Neuronal stem cell (in vitro differentiated cells): ENCODE results near the gene RNASEH2C.
A peak's percentile ranks its signal among the peaks of the same experiment; 100 is the strongest.
"Not testable (repeated sequence)": the region's sequence is repeated elsewhere in the genome, so short reads cannot be mapped to it uniquely, and the experiment has no call there.

ENCODE experiments used
- DNase-seq: peaks from one replicate; pipeline ENCODE4 v3.0.0-alpha.2; 2013; ENCODE audit warnings: low spot score
- H2AFZ ChIP-seq: one replicate; pipeline ENCODE4 v1.6.1; 2013; ENCODE audit warnings: mild to moderate bottlenecking, low read length, inconsistent platforms
- H2AK5ac ChIP-seq: 2 replicates; pipeline ENCODE4 v1.6.1; 2013; ENCODE audit warnings: low read depth, mild to moderate bottlenecking, inconsistent platforms, low read length, moderate library complexity, mixed read lengths
- H2BK120ac ChIP-seq: 2 replicates; pipeline ENCODE4 v1.6.1; 2013; ENCODE audit warnings: low read depth, mild to moderate bottlenecking, inconsistent platforms, low read length, moderate library complexity, mixed read lengths
- H2BK12ac ChIP-seq: one replicate; pipeline ENCODE4 v1.6.1; 2013; ENCODE audit warnings: low read length, inconsistent platforms
- H2BK15ac ChIP-seq: 2 replicates; pipeline ENCODE4 v1.6.1; 2013; ENCODE audit warnings: mild to moderate bottlenecking, low read length, inconsistent platforms, mixed read lengths
- H2BK5ac ChIP-seq: one replicate; pipeline ENCODE4 v1.6.1; 2013; ENCODE audit warnings: inconsistent platforms, mild to moderate bottlenecking, low read length, moderate library complexity
- H3K14ac ChIP-seq: one replicate; pipeline ENCODE4 v1.6.1; 2013; ENCODE audit warnings: low read length, inconsistent platforms
- H3K18ac ChIP-seq: 2 replicates; pipeline ENCODE4 v1.6.1; 2013; ENCODE audit warnings: low read length, inconsistent platforms
- H3K23ac ChIP-seq: 2 replicates; pipeline ENCODE4 v1.6.1; 2013; ENCODE audit warnings: low read depth, mild to moderate bottlenecking, mixed read lengths, low read length, inconsistent platforms; ENCODE audit not compliant: poor library complexity
- H3K27ac ChIP-seq: replicated peaks from 3 replicates; pipeline ENCODE4 v1.5.1; 2013; ENCODE audit warnings: low read length, inconsistent platforms
- H3K27me3 ChIP-seq, 3 experiments: 2 replicates each; pipeline ENCODE4 v1.6.1; 2013; ENCODE audit warnings: low read length in 3 of 3, mild to moderate bottlenecking in 2 of 3, inconsistent platforms in 1 of 3, low read depth in 1 of 3, mixed read lengths in 1 of 3, moderate library complexity in 1 of 3; ENCODE audit not compliant: control insufficient read depth in 3 of 3, insufficient read depth in 3 of 3
- H3K36me3 ChIP-seq, 2 donors: replicated peaks in 1 of 2; 2 replicates each; pipeline ENCODE4 v1.6.1; 2013; ENCODE audit warnings: low read length in 2 of 2; ENCODE audit not compliant: control insufficient read depth in 2 of 2, insufficient read depth in 2 of 2
- H3K4ac ChIP-seq: 2 replicates; pipeline ENCODE4 v1.6.1; 2013; ENCODE audit warnings: inconsistent platforms, mild to moderate bottlenecking, low read length, moderate library complexity
- H3K4me1 ChIP-seq, 2 donors: 1 replicate in 1 of 2; 2 replicates in 1 of 2; pipeline ENCODE4 v1.6.1; 2013; ENCODE audit warnings: low read length in 2 of 2, low read depth in 1 of 2; ENCODE audit not compliant: control insufficient read depth in 2 of 2, insufficient read depth in 1 of 2
- H3K4me2 ChIP-seq: one replicate; pipeline ENCODE4 v1.6.1; 2013; ENCODE audit warnings: mild to moderate bottlenecking, low read length, inconsistent platforms; ENCODE audit not compliant: insufficient read depth, poor library complexity, severe bottlenecking
- H3K4me3 ChIP-seq, 2 donors: 2 replicates each; pipeline ENCODE4 v1.5.1; 2013; ENCODE audit warnings: low read length in 2 of 2, mild to moderate bottlenecking in 2 of 2, inconsistent platforms in 1 of 2, moderate library complexity in 1 of 2
- H3K79me1 ChIP-seq: one replicate; pipeline ENCODE4 v1.6.1; 2013; ENCODE audit warnings: low read depth, mild to moderate bottlenecking, inconsistent platforms, low read length, moderate library complexity
- H3K9ac ChIP-seq: one replicate; pipeline ENCODE4 v1.6.1; 2013; ENCODE audit warnings: mild to moderate bottlenecking, low read depth, low read length, inconsistent platforms; ENCODE audit not compliant: poor library complexity
- H3K9me3 ChIP-seq, 2 donors: replicated peaks in 1 of 2; 2 replicates each; pipeline versions ENCODE3 to v1.6.1; 2013; ENCODE audit warnings: low read length in 2 of 2, mild to moderate bottlenecking in 2 of 2, inconsistent platforms in 1 of 2, low read depth in 1 of 2, mixed read lengths in 1 of 2, moderate library complexity in 1 of 2; ENCODE audit not compliant: control insufficient read depth in 2 of 2, insufficient read depth in 1 of 2
- H4K8ac ChIP-seq: one replicate; pipeline ENCODE4 v1.6.1; 2013; ENCODE audit warnings: low read depth, mild to moderate bottlenecking, inconsistent platforms, low read length, moderate library complexity
- H4K91ac ChIP-seq: one replicate; pipeline ENCODE4 v1.6.1; 2013; ENCODE audit warnings: low read length, low read depth, mild to moderate bottlenecking, inconsistent platforms; ENCODE audit not compliant: poor library complexity
- WGBS, 2 donors: extraction: QIAGEN DNeasy Blood & Tissue Kit; methylation state at CpG; one replicate each; pipeline ENCODE4 v1.1.7; 2013; ENCODE audit warnings: missing lambda C conversion rate in 2 of 2, mixed read lengths in 1 of 2; ENCODE audit not compliant: insufficient read length in 2 of 2, insufficient replicate concordance in 1 of 2; ENCODE audit errors: extremely low coverage in 2 of 2; 5-methylcytosine and 5-hydroxymethylcytosine counted together

RNASEH2C gene

GRCh38 chr11:65764434-65764833 lies 43.8 kb upstream of the RNASEH2C start:
- H3K36me3 ChIP-seq = no peaks in the 10 kb centered on the region
- no peak for DNase-seq

GRCh38 chr11:65762816-65763215 lies 42.2 kb upstream of the RNASEH2C start:
- H2BK120ac ChIP-seq, H3K9me3 ChIP-seq, H2BK15ac ChIP-seq, H3K27ac ChIP-seq, H3K18ac ChIP-seq, H3K23ac ChIP-seq, H3K4ac ChIP-seq, H3K27me3 ChIP-seq, H4K91ac ChIP-seq, H3K4me3 ChIP-seq, H2BK12ac ChIP-seq, H4K8ac ChIP-seq, H3K14ac ChIP-seq, H2BK5ac ChIP-seq, H3K4me1 ChIP-seq, DNase-seq, H2AK5ac ChIP-seq, H3K9ac ChIP-seq, H3K36me3 ChIP-seq, H3K4me2 ChIP-seq, H3K79me1 ChIP-seq, H2AFZ ChIP-seq: not testable (repeated sequence)
- no CpG with 5 or more reads among the region's 29 CpGs for WGBS, 2 donors

More at GRCh38 chr11:65764434-65764833, 43.8 kb upstream of the RNASEH2C start:
- H3K79me1 ChIP-seq = no peaks in the 10 kb centered on the region
- no peak overlapping the region for H2AFZ ChIP-seq
- no peak overlapping the region for H2BK120ac ChIP-seq
- H3K4me1 ChIP-seq = no peaks in the 10 kb centered on the region
- H3K27ac ChIP-seq = no peak overlapping the region
- H3K27me3 ChIP-seq = no peaks in the 10 kb centered on the region
- H3K18ac ChIP-seq = no peak overlapping the region
- H4K91ac ChIP-seq = no peak overlapping the region
- peaks cover 0 to 6% of the 10 kb centered on the region in 2 donors for H3K9me3 ChIP-seq
- H3K9ac ChIP-seq = no peak overlapping the region
- no peak overlapping the region for H3K4ac ChIP-seq
- WGBS, 2 donors = no CpG with 5 or more reads among the region's 5 CpGs
- no peak overlapping the region for H3K14ac ChIP-seq
- no peak overlapping the region for H4K8ac ChIP-seq
- H3K23ac ChIP-seq = no peak overlapping the region
- no peak overlapping the region for H2BK15ac ChIP-seq
- no peak overlapping the region for H2AK5ac ChIP-seq
- H3K4me3 ChIP-seq = no peak overlapping the region
- no peak overlapping the region for H2BK12ac ChIP-seq
- no peak overlapping the region for H2BK5ac ChIP-seq
- H3K4me2 ChIP-seq = no peak overlapping the region

GRCh38 chr11:65762169-65762568 lies 41.6 kb upstream of the RNASEH2C start:
- not testable (repeated sequence) for H3K4me3 ChIP-seq, H3K23ac ChIP-seq, H3K4ac ChIP-seq, H4K8ac ChIP-seq, H3K9ac ChIP-seq, H2BK15ac ChIP-seq, H2AK5ac ChIP-seq, H3K27me3 ChIP-seq, H3K79me1 ChIP-seq, H3K36me3 ChIP-seq, DNase-seq, H3K9me3 ChIP-seq, H3K4me2 ChIP-seq, H2BK5ac ChIP-seq, H2AFZ ChIP-seq, H2BK12ac ChIP-seq, H3K18ac ChIP-seq, H4K91ac ChIP-seq, H3K14ac ChIP-seq, H3K4me1 ChIP-seq, H3K27ac ChIP-seq, H2BK120ac ChIP-seq
- no CpG with 5 or more reads among the region's 5 CpGs for WGBS, 2 donors

- Histone ChIP-seq H2AFZ (no peak overlapping the region), H3K18ac (no peak overlapping the region), H3K4me3 (no peak overlapping the region), H3K36me3 (no peaks in the 10 kb centered on the region), H3K79me1 (peaks cover 3% of the 10 kb centered on the region), H4K91ac (no peak overlapping the region), H2BK120ac (no peak overlapping the region), H2BK15ac (no peak overlapping the region), H3K27ac (no peak overlapping the region), H3K27me3 (peaks cover 0 to 3% (median 0%) of the 10 kb centered on the region in 3 experiments), H4K8ac (no peak overlapping the region), H3K9me3 (peaks cover 2 to 4% of the 10 kb centered on the region in 2 donors), H3K14ac (no peak overlapping the region), H3K9ac (peak overlapping the region; percentile 24), H3K4ac (no peak overlapping the region), H3K23ac (peak overlapping the region; percentile 68), H2BK12ac (no peak overlapping the region), H3K4me2 (no peak overlapping the region), H2BK5ac (no peak overlapping the region), H3K4me1 (no peaks in the 10 kb centered on the region), H2AK5ac (no peak overlapping the region)
- no peak for DNase-seq
- no CpG with 5 or more reads among the region's 17 CpGs for WGBS, 2 donors
Measured at GRCh38 chr11:65745049-65745448, 24.5 kb upstream of the RNASEH2C start.
